Activated CD8-positive, alpha-beta memory T cell treated with anti-CD3 and anti-CD28 coated beads, Interleukin-2, amount 50 U/mL, for 24 hours (primary cell): ENCODE data around the gene ZC3HAV1.
"Not testable (repeated sequence)": the region's sequence is repeated elsewhere in the genome, so short reads cannot be mapped to it uniquely, and the experiment has no call there.

Source experiments
- DNase-seq: peaks from one replicate; pipeline ENCODE4 v3.0.0-alpha.2; 2020; ENCODE audit errors: extremely low read depth

ZC3HAV1 gene

DNA sequence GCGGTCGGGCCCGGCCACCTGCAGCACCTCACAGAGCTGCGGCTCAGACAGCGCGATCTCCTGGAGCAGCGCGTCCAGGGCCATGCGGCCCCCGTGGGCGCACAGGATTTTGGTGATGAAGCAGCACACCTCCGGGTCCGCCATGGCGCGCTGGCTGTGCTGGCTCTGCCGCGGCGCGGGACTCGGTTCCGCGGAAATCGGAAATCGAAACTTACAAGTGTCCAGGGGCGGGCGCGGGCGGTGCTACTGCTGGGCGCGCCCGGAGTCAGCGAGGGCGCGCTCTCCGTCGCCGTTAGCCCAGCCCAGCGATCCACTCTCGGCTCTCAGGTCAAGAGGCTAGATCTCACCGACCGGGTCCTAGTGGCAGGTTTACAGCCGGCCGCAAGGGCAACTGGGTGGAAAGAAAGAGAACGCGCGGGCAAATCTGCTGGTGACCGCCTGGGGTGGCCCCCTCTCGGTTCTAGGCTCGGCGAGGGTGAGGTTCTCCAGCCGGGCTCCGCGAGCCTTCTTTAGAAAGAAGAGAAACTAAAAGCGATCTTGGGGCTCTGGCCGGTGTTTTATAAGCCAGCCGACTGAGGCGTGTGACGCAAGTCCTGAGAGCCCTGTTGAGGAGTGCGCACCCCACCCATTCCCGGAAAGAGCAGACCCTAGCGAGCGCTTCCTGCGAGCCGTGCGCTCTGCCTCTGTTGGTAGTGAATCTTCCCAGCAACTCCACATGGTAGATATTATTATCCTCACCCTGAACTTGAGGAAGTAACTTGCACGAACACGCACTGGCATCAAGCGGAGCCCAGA lies at the start of gene ZC3HAV1:
Gene ZC3HAV1, minus strand, starts transcription at position 533 of the 795 bp plus-strand sequence. Its CDS starts 389 bp downstream, at position 144.
- DNase-seq, result peak; percentile 67

DNA sequence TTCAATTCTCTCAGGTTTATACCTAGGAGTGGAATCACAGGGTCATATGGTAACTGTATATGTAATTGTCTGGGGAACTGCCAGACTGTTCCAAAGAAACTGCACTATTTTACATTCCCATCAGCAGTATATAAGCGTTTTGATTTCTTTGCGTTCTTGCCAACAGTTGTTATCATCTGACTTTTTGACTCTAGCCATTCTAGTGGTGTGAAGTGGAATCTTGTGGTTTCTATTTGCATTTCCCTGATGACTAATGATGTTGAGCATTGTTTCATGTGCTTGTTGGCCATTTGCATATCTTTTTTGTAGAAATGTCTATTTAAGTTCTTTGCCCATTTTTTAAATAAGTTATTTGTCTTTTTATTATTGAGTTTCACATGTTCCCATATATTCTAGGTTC lies 44.3 kb upstream of the ZC3HAV1 start:
- DNase-seq, result no peak

DNA sequence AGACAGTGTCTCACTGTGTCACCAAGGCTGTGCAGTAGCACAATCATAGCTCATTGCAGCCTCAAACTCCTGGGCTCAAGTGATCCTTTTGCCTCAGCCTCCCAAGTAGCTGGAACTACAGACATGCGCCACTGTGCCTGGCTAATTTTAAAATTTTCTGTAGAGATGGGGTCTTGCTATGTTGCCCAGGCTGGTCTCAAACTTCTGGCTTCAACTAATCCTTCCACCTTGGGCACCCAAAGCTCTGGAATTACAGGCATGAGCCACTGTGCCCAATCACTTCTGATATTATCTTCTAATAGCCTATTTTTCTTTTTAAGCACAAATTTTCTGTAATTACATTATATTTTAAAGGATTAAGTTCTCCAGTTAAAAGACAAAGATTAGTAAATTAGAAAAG lies 42.6 kb upstream of the ZC3HAV1 start:
- no peak for DNase-seq

DNA sequence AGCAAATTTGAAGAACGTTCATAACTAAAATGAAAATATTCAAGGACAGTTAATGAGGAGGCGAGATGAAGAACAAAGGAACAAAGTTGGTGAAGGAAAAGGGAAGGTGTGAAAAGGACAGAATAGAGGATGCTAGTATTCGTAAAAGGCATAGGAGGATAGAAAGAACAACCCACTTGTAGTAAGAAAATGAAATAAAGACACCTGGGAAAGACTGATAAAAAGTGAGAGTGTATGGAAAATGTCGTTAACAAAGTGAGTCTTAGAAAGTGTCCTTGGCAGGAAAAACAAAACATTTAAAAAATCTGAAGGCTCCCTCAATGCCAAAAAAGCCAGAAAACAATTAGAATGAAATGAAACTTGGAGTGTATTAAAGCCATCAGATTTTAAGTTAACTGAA lies 29.6 kb upstream of the ZC3HAV1 start:
- no peak for DNase-seq

DNA sequence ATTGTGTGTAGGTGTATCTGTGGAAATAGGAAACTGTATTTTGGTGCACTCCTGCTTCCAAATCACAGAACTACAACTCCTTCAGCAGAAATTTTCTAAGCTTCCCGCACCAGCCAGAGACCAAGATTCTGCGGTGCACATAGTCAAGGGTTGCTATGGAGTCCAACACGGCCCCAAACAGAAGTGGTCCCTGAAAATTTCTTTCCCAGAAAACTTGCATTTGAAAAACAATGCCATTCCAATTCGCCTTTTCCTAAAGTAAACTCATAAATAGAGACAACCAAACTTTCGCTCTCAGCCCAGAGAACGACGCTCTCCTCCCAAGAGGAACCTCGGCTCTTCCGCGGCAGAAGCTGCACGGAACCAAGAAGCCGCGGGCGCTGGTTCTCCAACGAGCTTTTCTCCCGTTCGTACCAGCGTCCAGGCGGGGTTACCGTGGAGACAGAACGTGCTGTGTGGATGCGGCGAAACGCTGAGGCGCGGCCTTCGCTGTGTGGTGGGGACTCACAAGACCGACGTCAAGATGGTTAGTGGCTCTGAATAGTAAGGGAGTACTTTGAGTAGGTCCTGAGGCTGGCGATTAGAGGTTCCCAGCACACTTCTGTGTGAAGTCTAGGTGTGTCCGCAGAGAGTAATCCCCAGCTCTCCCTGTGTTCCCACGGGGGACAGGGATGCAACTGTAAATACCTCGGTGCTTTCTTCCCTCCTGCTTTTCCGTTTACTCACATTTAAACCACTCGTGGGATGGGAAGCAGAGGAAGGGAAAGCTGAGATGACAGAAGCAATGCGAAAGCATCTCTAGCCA lies 24.0 kb upstream of the ZC3HAV1 start:
- DNase-seq, result peak; percentile 66

DNA sequence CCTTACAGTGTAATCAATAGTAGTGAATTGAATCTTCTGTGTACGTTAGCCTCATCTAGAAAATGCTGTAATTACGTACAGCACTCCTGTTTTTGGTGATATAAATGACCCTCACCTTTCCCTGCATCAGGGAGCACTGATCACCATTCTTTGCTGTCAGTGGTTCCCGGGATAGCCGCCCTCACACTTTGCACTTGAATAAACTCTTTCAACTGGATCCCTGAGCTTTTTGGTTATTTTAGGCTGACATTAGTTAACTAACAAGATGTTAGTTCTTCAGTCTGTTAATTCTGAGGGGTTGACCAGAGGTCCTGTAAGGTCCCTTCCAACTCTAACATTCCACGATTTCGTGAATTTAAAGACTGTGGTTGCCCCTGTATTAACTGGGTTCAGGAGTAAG lies 23.4 kb upstream of the ZC3HAV1 start:
- DNase-seq, result no peak

DNA sequence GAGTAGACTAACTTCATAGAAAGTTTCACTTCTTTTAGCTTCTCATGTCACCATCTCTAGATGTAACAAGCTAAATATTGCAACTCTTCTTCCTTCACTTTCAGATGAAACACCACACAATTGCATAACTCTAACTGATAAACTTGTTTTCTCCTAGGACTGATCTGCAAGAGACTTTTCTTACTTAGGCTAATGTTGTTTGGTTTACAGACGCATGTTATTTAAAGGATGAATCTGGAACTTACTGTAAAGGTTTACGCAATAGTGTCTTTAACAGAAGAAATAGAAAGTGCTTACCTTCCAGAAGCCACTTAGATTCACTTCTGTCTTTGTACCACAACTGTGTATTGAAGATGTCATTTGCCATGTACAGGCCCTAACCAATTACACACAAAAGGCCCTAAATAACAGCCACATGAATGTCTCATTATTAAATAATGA lies 22.1 kb upstream of the ZC3HAV1 start:
- no peak for DNase-seq

DNA sequence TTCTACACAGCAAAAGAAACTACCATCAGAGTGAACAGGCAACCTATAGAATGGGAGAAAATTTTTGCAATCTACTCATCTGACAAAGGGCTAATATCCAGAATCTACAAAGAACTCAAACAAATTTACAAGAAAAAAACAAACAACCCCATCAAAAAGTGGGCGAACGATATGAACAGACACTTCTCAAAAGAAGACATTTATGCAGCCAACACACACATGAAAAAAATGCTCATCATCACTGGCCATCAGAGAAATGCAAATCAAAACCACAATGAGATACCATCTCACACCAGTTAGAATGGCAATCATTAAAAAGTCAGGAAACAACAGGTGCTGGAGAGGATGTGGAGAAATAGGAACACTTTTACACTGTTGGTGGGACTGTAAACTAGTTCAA lies 20.3 kb upstream of the ZC3HAV1 start:
- DNase-seq, result not testable (repeated sequence)

DNA sequence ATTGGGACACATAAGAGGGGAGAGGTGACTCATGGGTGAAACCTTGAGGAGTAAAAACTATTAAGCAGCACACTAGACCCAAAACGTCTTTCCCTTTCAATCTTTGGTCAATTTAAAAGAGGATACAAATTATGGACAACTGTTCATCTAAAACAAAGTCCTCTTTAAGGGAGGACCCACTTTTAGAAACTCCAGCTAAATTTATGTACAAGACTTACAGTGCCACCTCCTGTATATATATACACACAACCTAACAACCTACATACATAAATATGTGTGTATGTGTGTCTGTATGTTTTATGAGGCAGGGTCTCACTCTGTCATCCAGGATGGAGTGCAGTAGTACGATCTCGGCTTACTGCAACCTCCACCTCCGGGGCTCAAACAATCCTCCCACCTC lies 18.1 kb upstream of the ZC3HAV1 start:
- no peak for DNase-seq

DNA sequence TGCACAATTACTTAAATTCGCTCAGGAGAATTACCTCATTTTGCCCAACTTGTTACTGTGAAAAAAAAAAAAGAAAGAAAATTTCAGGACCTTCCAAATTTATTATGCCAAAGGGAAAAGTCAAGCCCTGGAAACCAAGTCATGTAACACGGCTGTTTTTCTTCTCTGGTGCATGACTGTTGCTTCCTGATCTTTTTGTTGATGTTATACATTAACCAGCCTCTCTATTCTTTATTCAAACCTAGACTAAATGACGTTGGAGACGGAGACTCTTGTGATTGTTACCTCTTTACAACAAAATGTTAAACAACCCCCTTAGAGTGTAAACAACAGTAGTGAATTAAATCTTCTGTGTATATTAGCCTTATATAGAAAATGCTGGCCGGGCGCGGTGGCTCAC lies 16.1 kb upstream of the ZC3HAV1 start:
- no peak for DNase-seq

DNA sequence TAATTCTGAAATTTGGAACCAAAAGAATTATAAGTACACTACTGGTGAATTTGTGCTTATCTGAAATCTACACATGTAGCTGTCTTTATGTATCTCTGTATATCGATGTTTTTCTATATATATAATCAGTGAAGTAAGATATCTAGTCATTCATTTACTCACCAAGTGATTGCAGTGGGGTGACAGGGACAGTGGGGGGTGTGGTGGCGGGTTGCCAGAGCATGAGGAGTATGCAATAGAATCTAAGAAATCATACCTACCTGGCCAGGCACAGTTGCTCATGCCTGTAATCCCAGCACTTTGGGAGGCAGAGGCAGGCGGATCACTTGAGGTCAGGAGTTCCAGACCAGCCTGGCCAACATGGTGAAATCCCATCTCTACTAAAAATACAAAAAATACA lies 15.5 kb upstream of the ZC3HAV1 start:
- not testable (repeated sequence) for DNase-seq

DNA sequence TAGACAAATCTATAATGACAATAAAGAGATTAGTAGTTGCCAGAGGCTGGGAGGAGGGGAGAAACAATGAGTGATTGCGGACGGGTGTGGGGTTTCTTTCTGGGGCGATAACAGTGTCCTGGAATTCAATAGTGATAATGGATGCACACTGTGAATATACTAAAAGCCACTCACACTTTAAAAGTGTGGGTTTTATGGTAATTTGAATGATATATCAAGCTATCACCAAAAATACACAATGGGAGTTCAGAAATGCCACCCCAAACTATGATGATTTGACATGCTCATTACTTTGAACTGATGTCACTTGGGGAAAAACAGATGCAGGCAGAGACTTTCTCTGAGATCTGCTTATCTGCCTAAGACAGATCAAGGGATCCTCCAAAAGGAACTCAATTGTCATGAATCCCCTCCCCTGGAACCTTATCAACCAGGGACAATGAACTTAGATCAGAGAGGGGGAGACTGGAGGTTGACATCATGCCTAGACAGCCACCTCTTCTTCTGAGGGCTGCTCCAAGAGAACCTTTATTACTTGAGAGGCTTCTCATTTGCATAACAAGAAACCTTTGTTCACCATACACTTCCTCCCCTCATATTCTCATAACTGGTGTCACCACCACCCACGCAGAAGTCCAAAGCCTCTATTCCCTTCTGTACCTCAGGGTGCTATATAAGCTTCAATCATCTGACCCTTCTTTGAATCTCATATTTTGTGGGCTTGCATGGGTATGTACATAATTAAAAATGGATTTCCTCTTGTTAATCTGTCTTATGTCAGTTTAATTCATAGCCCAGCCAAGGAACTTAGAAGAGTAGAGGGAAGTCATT lies 14.8 kb upstream of the ZC3HAV1 start:
- no peak for DNase-seq

DNA sequence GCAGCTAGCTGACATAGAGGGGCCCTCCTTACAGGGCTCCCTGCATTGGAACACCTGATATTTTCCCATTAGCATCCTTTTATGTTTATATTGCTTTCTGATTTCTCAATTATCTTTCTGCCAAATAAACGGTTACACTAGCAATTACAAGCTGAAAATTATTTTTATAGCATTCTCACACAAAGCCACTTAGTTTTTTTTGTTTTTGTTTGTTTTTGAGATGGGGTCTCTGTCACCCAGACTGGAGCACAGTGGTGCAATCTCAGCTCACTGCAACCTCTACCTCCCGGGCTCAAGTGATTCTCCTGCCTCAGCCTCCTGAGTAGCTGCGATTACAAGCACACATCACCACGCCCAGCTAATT lies 9.9 kb upstream of the ZC3HAV1 start:
- no peak for DNase-seq

DNA sequence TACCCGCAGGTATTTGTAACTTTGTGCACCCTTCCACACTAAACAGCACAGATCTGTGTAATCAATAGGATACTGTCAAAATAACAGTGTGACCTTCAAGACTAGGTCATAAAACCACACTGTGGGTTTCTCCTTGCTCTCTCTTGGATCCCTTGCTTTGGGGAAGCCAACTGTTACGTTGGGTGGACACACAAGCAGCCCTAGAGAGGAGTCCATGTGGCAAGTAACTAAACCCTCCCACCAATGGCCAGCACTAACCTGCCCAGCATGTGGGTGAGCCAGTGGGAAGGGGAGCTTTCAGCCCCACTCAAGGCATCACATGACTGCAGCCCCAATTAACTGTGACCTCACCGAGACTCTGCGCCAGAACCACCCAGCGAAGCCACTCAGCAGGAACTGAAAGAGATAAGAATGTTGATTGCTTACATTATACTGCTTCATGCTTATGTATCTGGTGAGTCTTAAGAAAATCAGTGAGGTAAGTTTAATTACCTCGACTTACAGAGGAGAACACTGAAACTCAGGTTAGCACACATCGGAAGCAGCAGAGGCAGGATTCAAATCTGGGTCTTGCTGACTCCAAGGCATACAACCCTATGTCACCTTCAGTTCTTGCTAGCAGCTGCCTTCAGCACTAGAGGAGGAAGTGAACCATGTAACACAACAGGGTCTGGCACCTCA lies 9.4 kb upstream of the ZC3HAV1 start:
- DNase-seq, result no peak

DNA sequence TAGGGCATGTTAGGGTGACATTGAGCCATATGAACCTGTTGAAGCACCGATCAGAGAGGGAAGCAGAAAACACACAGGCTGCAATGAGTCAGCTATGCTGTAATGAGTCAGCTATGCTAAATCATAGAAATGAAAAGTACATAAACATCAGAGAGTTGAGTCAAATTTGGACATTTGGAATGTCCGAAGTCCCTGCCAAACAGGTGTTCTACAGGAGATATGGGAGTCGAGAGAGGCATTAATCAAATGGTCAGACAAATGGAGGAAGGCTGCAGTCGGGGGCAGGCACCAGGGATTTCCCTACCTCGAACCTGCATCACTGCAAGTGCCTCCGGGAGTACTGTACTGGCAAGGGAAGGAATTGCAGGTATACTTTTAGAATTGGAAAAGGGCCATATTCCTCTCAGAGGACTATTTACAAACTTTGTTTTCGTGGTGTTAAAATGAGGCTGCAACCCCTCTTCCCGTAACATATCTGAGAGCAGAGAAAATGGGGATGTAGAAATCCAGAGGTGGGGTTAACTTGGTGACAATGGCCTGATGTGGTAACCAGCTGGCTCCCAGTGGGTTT lies 8.8 kb upstream of the ZC3HAV1 start:
- no peak for DNase-seq

DNA sequence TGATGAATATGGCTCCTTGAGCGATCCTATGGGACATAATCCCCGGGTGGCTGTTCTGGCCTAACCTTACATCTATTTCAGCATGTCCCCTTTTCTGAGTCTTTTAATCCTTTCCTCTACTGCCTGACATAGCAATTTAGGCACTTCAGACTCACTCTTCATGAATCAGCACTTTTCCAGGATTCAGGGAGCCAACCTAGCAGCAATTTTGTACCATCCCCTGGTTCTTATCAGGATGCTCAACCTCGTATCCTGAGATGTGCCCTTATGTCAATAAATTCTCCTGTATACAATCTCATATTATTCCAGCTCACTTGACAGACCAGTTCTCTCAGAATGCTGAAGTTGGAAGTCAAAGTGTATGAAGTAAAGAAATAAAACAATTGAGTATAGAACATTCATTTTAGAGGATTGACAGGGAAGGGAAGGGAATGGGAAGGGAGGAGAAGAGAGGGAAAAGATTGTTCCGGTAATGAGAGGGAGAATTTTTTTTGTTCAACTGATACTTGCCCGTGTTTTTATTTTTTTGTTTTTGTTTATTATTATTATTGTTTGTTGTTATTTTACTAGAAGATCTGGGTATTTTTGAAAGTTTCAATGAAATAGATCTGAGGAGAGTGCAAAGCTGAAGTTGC lies 8.2 kb upstream of the ZC3HAV1 start:
- no peak for DNase-seq

DNA sequence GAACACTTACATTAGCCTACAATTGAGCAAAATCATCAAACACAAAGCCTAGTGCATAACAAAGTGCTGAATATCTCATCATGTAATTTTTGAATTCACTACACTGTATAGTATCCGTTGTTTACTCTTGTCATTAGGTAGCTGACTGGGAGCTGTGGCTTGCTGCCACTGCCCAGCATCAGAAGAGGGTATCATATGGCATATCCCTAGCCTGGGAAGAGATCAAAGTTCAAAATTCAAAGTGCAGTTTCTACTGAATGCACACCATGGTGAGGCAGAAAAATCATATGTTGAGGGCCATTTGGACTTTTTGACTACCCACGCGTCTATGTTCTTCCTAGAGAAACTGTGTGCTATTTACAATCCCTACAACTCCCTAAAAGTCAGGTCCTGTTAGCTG lies 7.5 kb upstream of the ZC3HAV1 start:
- DNase-seq, result no peak

DNA sequence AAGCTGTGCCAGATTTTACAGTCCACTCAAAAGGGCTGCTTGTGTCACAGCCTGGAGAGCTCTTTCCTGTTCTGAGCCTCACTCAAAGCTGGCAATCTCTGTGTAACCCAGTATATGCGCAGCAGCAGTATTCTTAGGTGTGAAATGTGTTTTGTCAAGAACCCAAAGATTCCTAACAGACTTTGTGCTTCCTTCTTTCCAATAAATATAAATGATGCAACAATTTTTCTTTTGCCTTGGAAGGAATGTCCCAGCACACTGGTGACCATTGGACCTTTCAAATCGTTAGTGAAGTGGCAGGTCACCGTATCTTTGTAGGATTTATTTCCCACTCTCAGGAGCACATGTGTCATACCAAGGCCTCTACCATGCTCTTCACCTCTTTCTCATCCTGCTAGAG lies 5.6 kb upstream of the ZC3HAV1 start:
- DNase-seq, result no peak

DNA sequence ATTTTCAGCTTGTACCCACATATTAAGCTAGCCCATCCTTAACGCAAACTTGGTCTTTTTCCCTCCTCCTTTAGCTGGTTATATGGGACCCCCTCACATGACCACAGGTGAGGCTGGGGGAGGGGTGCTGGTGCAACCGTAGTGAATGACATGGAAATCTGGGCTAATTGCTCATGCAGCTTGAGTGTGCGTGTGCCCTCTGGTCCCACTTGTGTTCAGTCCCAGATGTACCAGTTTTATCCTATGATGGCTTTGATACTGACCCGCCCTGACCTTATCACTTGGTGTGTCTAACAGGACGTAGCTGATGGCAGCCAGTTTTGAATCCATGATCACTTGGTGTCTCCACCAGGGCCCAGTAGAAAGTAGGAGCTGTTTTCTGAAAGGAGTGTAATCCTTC lies 5.1 kb upstream of the ZC3HAV1 start:
- DNase-seq, result no peak

DNA sequence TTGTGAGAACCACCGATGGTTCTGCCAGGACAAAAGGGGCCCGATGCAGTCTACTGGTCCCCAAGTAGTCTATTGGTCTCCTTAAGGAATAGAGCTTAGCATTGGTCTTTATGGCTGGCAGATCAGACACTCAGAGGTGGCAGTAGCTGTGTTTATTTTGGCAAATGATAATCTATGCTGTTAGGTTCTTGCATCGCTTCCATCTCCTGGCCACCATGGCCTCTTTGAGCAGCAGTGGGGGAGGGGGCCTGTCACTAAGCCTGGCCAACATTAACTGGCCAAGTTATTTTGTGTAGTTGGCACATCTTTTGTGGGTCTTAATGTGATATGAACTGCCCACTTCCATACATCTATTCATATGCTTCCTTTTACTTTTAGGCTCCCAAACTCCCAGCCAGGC lies 4.5 kb upstream of the ZC3HAV1 start:
- no peak for DNase-seq

DNA sequence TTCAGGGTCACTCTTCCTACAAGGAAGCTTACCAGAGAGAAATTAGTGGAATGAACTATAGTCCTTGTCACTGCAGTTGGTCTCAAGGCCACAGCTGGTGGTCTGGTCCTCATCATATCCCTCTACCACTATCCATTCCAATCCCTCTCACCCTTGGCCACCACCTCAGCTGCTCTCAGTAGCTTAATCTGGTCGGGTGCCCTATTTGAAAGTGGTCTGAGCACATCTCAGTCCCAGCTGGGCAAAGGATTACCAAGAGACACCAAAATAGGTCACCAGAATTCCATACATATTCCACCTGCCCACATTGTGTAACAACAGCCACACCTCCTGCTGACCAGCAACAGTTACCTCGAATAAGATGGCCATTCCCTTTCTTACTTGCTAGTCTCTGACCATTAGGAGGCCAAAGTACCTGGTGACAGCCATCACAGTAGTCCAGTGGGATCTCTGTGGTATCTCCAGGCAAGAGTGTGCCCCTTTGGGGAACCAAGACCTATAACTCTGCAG lies 3.3 kb upstream of the ZC3HAV1 start:
- no peak for DNase-seq
